ENCODE results near the gene CLN6. TPM values are rescaled to one million over a fixed set of nuclear protein-coding genes. Genes with fewer than 3 reads are reported as not detected.

The CLN6 gene
- total RNA-seq, 1 donor: 16.8 TPM

DNA sequence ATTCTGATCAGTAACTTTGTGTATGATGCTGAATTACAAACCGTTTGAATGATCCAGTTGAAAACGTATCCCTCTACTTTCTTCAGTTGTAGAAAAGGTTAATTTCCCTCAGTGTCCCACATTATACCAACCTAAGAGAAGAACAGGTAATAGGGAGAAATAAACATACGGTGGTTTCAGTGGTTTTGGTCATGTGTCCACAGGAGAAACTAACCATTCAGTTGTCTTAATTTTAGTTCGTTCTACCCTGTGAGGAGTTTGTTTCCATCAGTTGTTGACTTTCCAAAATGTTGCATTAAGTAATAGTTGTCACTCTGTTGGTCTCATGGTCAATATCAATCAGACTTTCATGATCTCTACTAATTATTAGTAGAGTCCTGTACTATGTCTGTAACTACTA lies 39.5 kb downstream of the CLN6 start:
- no peak for DNase-seq (ENCODE audit: low read depth)
- no peak overlapping the region for H3K4me3 ChIP-seq (ENCODE audit: low read depth, low read length)
- TF ChIP-seq, protein P1, sequence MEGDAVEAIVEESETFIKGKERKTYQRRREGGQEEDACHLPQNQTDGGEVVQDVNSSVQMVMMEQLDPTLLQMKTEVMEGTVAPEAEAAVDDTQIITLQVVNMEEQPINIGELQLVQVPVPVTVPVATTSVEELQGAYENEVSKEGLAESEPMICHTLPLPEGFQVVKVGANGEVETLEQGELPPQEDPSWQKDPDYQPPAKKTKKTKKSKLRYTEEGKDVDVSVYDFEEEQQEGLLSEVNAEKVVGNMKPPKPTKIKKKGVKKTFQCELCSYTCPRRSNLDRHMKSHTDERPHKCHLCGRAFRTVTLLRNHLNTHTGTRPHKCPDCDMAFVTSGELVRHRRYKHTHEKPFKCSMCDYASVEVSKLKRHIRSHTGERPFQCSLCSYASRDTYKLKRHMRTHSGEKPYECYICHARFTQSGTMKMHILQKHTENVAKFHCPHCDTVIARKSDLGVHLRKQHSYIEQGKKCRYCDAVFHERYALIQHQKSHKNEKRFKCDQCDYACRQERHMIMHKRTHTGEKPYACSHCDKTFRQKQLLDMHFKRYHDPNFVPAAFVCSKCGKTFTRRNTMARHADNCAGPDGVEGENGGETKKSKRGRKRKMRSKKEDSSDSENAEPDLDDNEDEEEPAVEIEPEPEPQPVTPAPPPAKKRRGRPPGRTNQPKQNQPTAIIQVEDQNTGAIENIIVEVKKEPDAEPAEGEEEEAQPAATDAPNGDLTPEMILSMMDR (IDR thresholded peaks at IDR 0.05; ENCODE audit: insufficient read depth, low read depth, low read length): no peak

DNA sequence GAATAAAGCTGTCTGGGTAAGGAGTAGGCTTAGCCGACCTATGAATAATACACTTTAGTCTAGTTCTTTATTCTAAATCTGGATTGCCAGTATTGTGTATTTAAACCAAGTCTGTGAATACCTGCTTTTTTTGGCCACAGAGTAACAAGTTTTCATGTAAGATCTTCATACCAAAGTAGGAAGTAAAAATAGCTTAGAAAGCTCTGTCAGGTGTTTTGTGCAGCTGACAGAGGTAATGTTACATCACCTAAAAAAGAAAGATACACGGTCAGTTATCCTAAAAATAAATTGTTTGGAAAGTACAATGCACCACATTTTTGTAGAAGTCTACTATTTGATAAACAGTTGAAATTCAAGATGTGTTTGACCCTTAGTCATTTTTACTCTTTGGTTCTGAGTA lies 40.9 kb downstream of the CLN6 start:
- H3K4me3 ChIP-seq (ENCODE audit: low read depth, low read length): no peak overlapping the region
- no peak for DNase-seq (ENCODE audit: low read depth)
- TF ChIP-seq, protein P1 (IDR thresholded peaks at IDR 0.05; ENCODE audit: insufficient read depth, low read depth, low read length): no peak

DNA sequence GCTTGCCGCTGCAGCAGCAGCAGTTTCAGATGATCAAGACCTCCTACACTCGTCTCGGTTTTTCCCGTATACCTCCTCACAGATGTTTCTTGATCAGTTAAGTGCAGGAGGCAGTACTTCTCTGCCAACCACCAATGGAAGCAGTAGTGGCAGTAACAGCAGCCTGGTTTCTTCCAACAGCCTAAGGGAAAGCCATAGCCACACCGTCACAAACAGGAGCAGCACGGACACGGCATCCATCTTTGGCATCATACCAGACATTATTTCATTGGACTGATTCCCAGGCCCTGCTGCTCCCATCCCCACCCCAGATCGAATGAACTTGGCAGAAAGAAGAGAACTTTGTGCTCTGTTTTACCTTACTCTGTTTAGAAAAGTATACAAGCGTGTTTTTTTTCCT lies 42.0 kb downstream of the CLN6 start:
- peak overlapping the region; percentile 1 for H3K4me3 ChIP-seq (ENCODE audit: low read depth, low read length)
- peak; percentile 77 for DNase-seq (ENCODE audit: low read depth)
- TF ChIP-seq, protein P1 (IDR thresholded peaks at IDR 0.05; ENCODE audit: insufficient read depth, low read depth, low read length): no peak

DNA sequence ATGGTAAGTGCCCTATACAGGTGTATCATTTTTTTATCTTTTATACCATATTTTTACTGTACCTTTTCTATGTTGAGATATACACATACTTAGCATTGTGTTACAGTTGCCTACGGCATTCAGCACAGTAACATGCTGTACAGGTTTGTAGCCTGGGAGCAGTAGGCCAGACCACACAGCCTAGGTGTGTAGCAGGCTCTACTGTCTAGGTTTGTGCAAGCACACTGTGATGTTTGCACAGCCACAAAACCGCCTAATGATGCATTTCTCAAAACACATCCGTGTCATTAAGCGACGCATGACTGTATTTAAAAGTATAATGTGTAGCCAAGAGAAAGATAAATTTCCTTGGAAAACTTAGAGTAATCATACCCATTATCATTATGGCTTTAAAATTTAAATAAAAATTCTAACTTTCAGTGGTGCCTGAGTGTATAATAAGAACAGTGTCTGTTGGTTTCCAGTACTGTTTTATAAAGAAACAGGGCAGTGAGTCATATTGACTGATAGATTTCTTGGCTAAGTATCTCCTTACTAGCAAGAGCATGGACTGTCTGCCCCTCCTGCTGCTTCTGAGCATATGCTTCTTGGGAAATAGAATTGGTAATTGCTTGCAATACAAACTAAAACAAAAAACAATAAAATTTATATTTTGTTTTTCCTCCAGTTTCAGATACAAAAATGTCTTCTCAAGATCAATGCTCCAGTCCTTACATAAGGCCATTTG lies 42.7 kb downstream of the CLN6 start:
- DNase-seq (ENCODE audit: low read depth): peak; percentile 59
- TF ChIP-seq, protein P1 (IDR thresholded peaks at IDR 0.05; ENCODE audit: insufficient read depth, low read depth, low read length): no peak
- no peak overlapping the region for H3K4me3 ChIP-seq (ENCODE audit: low read depth, low read length)

DNA sequence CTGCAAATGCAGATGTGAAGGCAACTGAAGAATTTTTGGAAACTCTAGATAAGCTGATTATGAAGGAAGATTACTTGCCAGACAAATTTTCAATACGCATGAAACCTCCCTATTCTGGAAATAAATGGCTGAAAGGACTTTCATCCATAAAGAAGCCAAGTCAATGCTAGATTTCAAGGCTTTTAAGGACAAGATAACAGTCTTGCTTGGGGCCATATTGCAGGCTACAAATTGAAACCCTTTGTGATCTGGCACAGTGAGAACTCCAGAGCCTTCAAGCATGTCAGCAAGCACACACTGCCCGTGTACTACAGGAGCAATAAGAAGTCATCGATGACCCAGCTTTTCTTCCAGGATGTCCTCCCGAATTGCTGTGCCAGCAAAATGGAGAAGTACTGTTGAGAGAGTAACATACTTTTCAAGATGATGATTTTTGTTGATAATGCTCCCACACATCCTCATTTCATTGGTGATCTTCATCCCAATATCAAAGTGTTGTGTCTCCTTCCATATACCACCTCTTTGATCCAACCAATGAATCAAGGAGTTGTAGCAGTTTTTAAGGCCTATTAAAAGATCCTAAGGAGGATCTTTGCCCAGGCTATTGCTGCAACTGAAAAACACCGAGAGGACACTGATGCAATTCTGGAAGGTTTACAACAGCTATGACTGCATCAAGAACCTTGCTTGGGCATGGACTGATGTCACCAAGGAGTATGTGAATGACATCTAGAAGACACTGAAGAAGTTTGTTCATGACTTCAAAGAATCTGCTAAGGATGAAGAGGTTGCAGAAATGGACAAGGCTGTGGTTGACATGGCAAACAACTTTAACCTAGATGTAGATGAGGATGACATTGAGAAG lies 44.7 kb downstream of the CLN6 start:
- no peak overlapping the region for H3K4me3 ChIP-seq (ENCODE audit: low read depth, low read length)
- TF ChIP-seq, protein P1 (IDR thresholded peaks at IDR 0.05; ENCODE audit: insufficient read depth, low read depth, low read length): no peak
- no peak for DNase-seq (ENCODE audit: low read depth)

DNA sequence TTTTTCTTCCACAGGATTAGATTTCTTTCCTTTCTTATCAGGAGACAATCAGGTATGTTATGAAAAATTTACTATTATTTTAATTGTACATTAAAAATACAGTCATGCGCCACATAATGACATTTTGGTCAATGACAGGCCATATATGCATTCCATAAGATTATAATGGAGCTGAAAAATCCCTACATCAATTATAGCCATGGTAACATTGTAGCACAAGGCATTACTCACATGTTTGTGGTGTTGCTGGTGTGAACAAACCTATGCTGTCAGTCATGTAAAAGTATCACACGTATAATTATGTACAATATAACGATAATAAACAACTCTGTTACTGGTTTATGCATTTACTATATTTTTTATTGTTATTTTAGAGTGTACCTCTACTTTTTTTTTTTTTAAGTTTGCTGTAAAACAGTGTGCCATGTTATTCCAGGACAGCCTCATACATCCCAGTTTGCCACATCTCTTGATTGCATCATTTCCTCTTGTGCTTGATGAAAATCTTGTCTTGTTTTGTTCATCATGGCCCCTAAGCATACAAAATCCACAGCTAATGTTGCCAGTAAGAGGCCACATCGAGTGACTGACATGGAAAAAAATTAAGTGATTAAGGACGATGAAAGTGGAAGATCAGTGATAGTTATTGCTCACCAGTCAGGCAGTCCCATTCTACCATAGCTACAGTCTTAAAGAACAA lies 45.8 kb downstream of the CLN6 start:
- peak; percentile 53 for DNase-seq (ENCODE audit: low read depth)
- H3K4me3 ChIP-seq (ENCODE audit: low read depth, low read length): no peak overlapping the region
- TF ChIP-seq, protein P1 (IDR thresholded peaks at IDR 0.05; ENCODE audit: insufficient read depth, low read depth, low read length): no peak
